C4-2B (cell line): Measurements from ENCODE around the gene TEKT5.
A peak's percentile ranks its signal among the peaks of the same experiment; 100 is the strongest.

Experiments
- H3K27ac ChIP-seq: fragments of 450-650 bp; 2 replicates; pipeline ENCODE4 v1.5.1; 2017
- CTCF ChIP-seq: fragments of 450-650 bp; conservative IDR thresholded peaks from 2 replicates; pipeline ENCODE4 v1.5.1; 2017; ENCODE audit warnings: mild to moderate bottlenecking
- ZFX ChIP-seq: fragments of 450-650 bp; IDR thresholded peaks from 2 replicates; pipeline ENCODE4 v1.6.1; 2017

Gene TEKT5

GRCh38 chr16:10675216-10675615 is 19.5 kb downstream of the TEKT5 start:
- H3K27ac ChIP-seq: no peak overlapping the region
- TF ChIP-seq CTCF (no peak), ZFX (no peak)

- no peak for TF ChIP-seq ZFX
- TF ChIP-seq CTCF: no peak
- H3K27ac ChIP-seq: no peak overlapping the region
Measured at GRCh38 chr16:10671729-10672128, 23.0 kb downstream of the TEKT5 start.

GRCh38 chr16:10669791-10670190 is 24.9 kb downstream of the TEKT5 start:
- TF ChIP-seq ZFX (no peak), CTCF (no peak)
- no peak overlapping the region for H3K27ac ChIP-seq

- TF ChIP-seq ZFX (no peak), CTCF (peak; percentile 58)
- no peak overlapping the region for H3K27ac ChIP-seq
Measured at GRCh38 chr16:10668322-10669045, 26.2 kb downstream of the TEKT5 start.

- no peak overlapping the region for H3K27ac ChIP-seq
- TF ChIP-seq ZFX (no peak), CTCF (no peak)
Measured at GRCh38 chr16:10667239-10667638, 27.5 kb downstream of the TEKT5 start.

- TF ChIP-seq ZFX (no peak), CTCF (no peak)
- H3K27ac ChIP-seq: no peak overlapping the region
Measured at GRCh38 chr16:10666291-10666690, 28.4 kb downstream of the TEKT5 start.

GRCh38 chr16:10665166-10665565 is 29.6 kb downstream of the TEKT5 start:
- TF ChIP-seq CTCF (no peak), ZFX (no peak)

More at GRCh38 chr16:10665166-10665565, 29.6 kb downstream of the TEKT5 start:
- no peak overlapping the region for H3K27ac ChIP-seq
